EH (cell line): Measurements from ENCODE around the gene ROPN1B.

Experiments
- DNase-seq: peaks from one replicate; pipeline ENCODE4 v3.0.0-alpha.2; 2015; ENCODE audit warnings: low read depth

The ROPN1B gene

DNA sequence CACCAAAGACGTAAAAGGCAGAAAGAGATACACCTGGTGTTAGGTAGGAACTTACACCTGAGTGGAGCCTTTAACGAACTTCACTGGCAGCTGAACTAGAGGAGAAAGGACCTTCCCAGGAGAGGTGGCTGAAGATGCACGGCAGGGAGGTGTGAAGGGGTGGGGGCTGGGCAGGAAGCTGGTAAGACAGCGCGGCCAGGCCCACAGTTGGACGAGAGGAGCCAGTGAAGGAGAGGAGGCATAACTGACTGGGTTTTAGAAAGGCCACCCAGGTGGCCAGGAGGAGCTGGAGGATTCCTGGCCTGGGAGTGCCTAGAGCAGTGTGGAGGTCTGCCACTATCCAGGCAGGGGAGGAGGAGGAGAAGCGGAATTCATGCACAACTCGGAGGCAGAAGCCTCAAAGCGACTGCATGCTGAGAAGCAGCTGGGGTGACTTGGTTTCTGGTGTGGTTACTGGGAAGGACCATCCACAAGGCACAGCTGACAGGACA lies 63.0 kb downstream of the ROPN1B start:
- no peak for DNase-seq
